ENCODE measurements around the gene BAMBI.
A peak's percentile ranks its signal among the peaks of the same experiment; 100 is the strongest.
"Not testable (repeated sequence)": the region's sequence is repeated elsewhere in the genome, so short reads cannot be mapped to it uniquely, and the experiment has no call there.

The BAMBI gene

GRCh38 chr10:28676968-28677887 lies at the start of gene BAMBI:
BAMBI (plus strand) TSS chr10:28677521; CDS start chr10:28677898, 377 bp downstream.
- DNase-seq (ENCODE audit: low read depth in 2 of 2) = peak; percentile 84 to 89

GRCh38 chr10:28628184-28628893 lies 49.0 kb upstream of the BAMBI start:
- DNase-seq (ENCODE audit: low read depth in 2 of 2) = peak; percentile 64 to 67

GRCh38 chr10:28631896-28632583 lies 45.3 kb upstream of the BAMBI start:
- DNase-seq (ENCODE audit: low read depth in 2 of 2) = no peak

GRCh38 chr10:28632584-28632945 lies 44.8 kb upstream of the BAMBI start:
- DNase-seq (ENCODE audit: low read depth in 2 of 2) = no peak

GRCh38 chr10:28633750-28634149 lies 43.6 kb upstream of the BAMBI start:
- no peak for DNase-seq (ENCODE audit: low read depth in 2 of 2)

- DNase-seq (ENCODE audit: low read depth in 2 of 2) = no peak
These were observed 40.0 kb upstream of the BAMBI start for GRCh38 chr10:28637346-28637745.

GRCh38 chr10:28638392-28638791 lies 38.9 kb upstream of the BAMBI start:
- DNase-seq (ENCODE audit: low read depth in 2 of 2) = no peak

- no peak for DNase-seq (ENCODE audit: low read depth in 2 of 2)
These were observed 36.8 kb upstream of the BAMBI start for GRCh38 chr10:28640551-28640950.

GRCh38 chr10:28644647-28645046 lies 32.7 kb upstream of the BAMBI start:
- DNase-seq (ENCODE audit: low read depth in 2 of 2) = no peak

GRCh38 chr10:28652106-28652505 lies 25.2 kb upstream of the BAMBI start:
- no peak for DNase-seq (ENCODE audit: low read depth in 2 of 2)

GRCh38 chr10:28652703-28653102 lies 24.6 kb upstream of the BAMBI start:
- DNase-seq (ENCODE audit: low read depth in 2 of 2) = no peak

GRCh38 chr10:28658824-28659223 lies 18.5 kb upstream of the BAMBI start:
- not testable (repeated sequence) for DNase-seq (ENCODE audit: low read depth in 2 of 2)

- DNase-seq (ENCODE audit: low read depth in 2 of 2) = no peak
These were observed 16.3 kb upstream of the BAMBI start for GRCh38 chr10:28661035-28661434.

- peak; percentile 44 to 46 for DNase-seq (ENCODE audit: low read depth in 2 of 2)
These were observed 13.5 kb upstream of the BAMBI start for GRCh38 chr10:28663576-28664368.

- no peak for DNase-seq (ENCODE audit: low read depth in 2 of 2)
These were observed 13.0 kb upstream of the BAMBI start for GRCh38 chr10:28664369-28664740.

- DNase-seq (ENCODE audit: low read depth in 2 of 2) = no peak
These were observed 10.4 kb upstream of the BAMBI start for GRCh38 chr10:28666751-28667467.

GRCh38 chr10:28668363-28669226 lies 8.7 kb upstream of the BAMBI start:
- peak; percentile 41 to 46 for DNase-seq (ENCODE audit: low read depth in 2 of 2)

- no peak for DNase-seq (ENCODE audit: low read depth in 2 of 2)
These were observed 7.8 kb upstream of the BAMBI start for GRCh38 chr10:28669227-28670173.

GRCh38 chr10:28674782-28675181 lies 2.5 kb upstream of the BAMBI start:
- DNase-seq (ENCODE audit: low read depth in 2 of 2) = no peak
